GM21723 (cell line): ENCODE data around the gene NHS.
A peak's percentile ranks its signal among the peaks of the same experiment; 100 is the strongest.

Experiments used
- ATAC-seq: cut with Tn5 transposase; IDR thresholded peaks from one replicate; pipeline ENCODE4 v1.9.1; 2021; ENCODE audit warnings: mild to moderate bottlenecking, moderate library complexity; ENCODE audit not compliant: unreplicated experiment

Gene NHS

DNA sequence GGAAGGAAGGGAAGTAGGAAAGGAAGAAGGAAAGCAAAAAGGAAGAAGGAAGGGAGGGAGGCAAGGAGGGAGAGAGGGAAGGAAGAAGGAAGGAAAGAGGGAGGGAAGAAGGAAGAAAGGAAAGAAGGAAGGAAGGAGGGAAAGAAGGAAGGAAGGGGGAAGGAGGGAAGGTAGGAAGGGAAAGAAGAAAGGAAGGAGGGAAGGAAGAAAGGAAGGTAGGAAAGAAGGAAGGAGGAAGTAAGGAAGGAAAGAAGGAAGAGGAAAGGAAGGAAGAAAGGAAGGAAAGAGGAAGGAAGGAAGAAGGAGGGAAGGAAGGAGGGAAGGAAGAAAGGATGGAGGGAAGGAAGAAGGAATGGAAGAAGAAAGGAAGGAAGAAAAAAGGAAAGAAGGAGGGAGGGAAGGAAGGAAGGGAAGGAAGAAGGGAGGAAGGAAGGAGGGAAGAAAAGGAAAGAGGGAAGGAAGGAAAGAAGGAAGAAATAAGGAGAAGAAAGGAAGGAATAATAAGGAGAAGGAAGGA lies 343.7 kb downstream of the NHS start:
- ATAC-seq = no peak

GRCh38 chrX:17719711-17720110 lies 344.7 kb downstream of the NHS start:
- no peak for ATAC-seq

DNA sequence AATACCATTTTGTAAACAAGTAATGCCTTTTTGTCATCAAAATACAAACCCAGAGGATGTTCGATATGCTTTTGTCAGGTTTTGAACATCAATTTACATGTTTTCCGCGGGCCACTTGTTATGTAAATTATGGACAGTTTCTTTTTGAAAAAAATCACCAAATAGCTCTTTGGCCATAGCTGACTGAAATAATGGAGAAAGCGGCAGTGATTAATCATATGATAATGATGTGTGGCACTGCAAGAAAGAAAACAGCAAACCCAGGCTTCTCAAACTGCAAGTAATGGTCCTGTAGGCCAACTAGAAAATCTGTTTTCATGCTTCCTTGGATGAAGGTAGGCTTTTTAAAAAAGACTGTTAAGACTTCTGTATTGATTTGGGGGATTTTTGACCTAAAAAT lies 346.7 kb downstream of the NHS start:
- no peak for ATAC-seq

- no peak for ATAC-seq
These were observed 350.2 kb downstream of the NHS start for GRCh38 chrX:17725181-17725580.

GRCh38 chrX:17732138-17732783 lies 357.3 kb downstream of the NHS start:
- no peak for ATAC-seq

DNA sequence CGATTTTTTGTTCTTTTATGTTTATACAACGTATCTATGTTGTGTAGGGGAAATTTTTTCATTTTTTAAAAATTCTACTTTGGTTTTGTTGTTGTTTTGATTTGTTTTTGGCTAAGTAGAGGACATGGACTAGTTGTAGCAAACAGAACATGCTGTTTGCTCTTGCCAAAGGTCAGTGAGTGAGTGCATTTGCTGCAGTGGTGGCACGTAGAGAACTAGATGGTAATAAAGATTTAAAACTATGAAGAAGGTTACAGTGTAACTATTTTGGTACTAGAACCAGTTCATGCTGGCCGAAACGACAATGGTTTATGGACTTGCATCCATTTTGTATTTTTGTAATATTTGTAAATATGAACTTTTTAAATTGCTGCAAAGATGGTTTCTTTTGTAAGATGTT lies 360.4 kb downstream of the NHS start:
- ATAC-seq = no peak

- no peak for ATAC-seq
These were observed 361.5 kb downstream of the NHS start for GRCh38 chrX:17736478-17736855.

- peak; percentile 70 for ATAC-seq
These were observed 362.1 kb downstream of the NHS start, which contains the start of gene SCML1 for GRCh38 chrX:17736856-17737709. SCML1 (plus strand) TSS chrX:17737493; CDS start chrX:17744187, 6,694 bp downstream.

GRCh38 chrX:17737710-17737985 lies 362.6 kb downstream of the NHS start:
- ATAC-seq = peak; percentile 11

GRCh38 chrX:17737986-17738713 lies 363.1 kb downstream of the NHS start:
- peak; percentile 22 for ATAC-seq

- peak; percentile 1 for ATAC-seq
These were observed 363.9 kb downstream of the NHS start for GRCh38 chrX:17738737-17739535.

DNA sequence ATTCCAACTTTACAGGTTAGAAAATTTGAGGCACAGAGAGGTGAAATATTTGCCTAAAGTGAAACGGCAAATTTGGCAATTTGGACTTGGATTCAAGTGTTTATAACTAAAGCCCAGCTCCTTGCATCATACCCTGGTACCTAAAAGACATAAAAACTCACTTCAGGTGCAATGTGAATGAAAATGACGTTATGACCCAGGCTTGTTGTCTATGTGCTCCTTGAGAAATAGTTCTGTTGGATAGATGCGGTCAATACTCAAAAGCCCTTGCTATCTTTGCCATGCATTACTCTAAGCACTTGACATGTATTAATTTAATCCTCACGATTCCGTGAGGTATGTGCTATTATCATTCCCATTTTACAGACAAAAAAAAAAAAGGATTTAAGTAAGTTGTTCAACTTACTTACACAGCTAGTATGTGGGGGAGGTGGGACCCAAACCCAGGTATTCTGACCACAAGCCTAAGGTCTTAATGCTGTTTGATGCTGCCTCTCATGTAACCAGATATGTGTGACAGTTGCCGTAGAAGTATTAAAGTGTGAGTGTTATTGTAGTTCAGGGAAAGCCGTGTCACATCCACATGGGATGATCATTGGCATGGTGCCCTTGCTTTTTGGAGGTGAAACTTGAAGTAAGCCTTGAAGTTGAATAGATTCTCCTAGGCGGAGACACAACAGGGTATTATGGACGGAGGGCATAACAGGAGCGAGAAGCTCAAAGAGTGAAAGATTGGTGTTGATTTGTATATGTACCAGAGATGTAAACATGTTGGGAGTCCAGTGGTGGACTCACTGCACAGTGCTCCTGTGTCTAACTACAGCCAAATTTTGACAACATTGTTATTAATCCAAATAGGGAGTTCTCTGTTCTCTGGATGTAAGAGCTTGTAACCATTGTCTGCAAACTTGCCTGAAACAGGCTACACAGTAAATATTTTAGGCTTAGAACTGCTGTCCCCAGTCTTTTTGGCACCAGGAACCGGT lies 365.4 kb downstream of the NHS start:
- ATAC-seq = no peak

DNA sequence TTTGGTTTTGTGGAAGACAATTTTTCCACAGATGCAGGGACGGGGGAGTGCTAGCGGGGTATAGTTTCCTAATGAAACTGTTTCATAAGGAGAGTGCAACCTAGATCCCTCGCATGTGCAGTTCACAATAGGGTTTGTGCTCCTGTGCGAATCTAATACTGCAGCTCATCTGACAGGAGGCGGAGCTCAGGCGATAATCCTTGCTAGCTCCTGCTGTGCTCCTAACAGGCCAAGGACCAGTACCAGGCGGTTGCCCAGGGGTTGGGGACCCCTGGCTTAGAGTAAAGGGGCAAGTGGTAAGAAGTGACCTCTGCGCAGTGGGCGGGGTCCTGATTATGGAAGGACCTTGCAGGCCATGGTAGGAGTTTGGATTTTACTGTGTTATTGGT lies 366.1 kb downstream of the NHS start:
- no peak for ATAC-seq

GRCh38 chrX:17743913-17744312 lies 368.9 kb downstream of the NHS start:
- no peak for ATAC-seq

GRCh38 chrX:17744896-17745523 lies 370.0 kb downstream of the NHS start:
- ATAC-seq = no peak

- no peak for ATAC-seq
These were observed 372.7 kb downstream of the NHS start for GRCh38 chrX:17747692-17748091.

- ATAC-seq = no peak
These were observed 373.7 kb downstream of the NHS start for GRCh38 chrX:17748684-17749083.

DNA sequence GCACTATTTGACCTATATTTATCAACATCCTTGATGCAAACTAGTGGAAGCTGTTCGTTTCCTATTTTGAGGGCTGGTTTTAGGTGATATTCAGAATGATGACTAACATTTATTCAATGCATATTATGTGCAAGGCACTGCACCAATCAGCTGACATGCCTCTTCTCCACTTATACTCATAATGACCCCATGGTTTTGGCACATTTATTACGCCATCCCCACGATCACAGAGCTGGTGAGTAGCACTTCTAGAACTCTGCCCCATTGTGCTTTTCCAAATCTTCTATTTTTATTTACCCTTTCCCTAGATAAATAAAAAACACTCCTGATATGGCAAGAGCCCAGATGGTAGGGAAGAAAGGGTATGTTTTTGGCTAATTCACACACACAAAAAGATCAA lies 375.4 kb downstream of the NHS start:
- ATAC-seq = no peak

GRCh38 chrX:17758382-17758781 lies 383.4 kb downstream of the NHS start:
- ATAC-seq = peak; percentile 73
